Stimulated activated CD8-positive, alpha-beta memory T cell treated with anti-CD3 and anti-CD28 coated beads, Interleukin-15, amount 100 ng/mL, for 48 hours (primary cell): Measurements from ENCODE around the gene ADCY4.
A peak's percentile ranks its signal among the peaks of the same experiment; 100 is the strongest.
"Not testable (repeated sequence)": the region's sequence is repeated elsewhere in the genome, so short reads cannot be mapped to it uniquely, and the experiment has no call there.

Experiments used
- DNase-seq, 2 donors: peaks; one replicate each; pipeline ENCODE4 v3.0.0-alpha.2; 2020; ENCODE audit warnings: low read depth in 2 of 2

The ADCY4 gene

GRCh38 chr14:24366721-24367513 is 32.0 kb upstream of the ADCY4 start:
- peak in 1 of 2 donors; percentile 5 for DNase-seq

- no peak for DNase-seq
Observed at GRCh38 chr14:24366413-24366720, 31.5 kb upstream of the ADCY4 start.

GRCh38 chr14:24365600-24366412 is 30.9 kb upstream of the ADCY4 start:
- peak; percentile 63 to 68 for DNase-seq

- no peak for DNase-seq
Observed at GRCh38 chr14:24364841-24365240, 30.0 kb upstream of the ADCY4 start.

GRCh38 chr14:24363401-24363800 is 28.5 kb upstream of the ADCY4 start:
- DNase-seq = no peak

- no peak for DNase-seq
Observed at GRCh38 chr14:24362241-24362960, 27.5 kb upstream of the ADCY4 start.

DNA sequence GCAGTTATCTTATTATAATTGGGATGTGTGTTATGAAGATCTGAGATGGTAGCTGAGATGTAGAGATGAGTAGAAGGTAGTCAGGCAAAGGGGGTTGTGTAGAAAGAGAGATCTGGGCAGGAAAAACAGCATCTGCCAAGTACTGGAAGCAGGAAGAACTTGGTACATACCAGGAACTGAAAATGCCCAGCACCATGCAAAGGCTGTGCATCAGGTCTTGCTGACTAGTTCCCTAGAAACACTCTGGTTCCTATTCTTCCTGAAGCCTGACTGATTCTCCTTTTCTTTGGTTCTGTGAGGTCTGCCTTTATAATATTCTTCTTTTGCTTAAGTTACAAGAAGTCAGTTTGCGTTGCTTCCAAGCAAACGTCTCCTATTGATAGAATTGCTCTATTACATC is 26.5 kb upstream of the ADCY4 start:
- no peak for DNase-seq

GRCh38 chr14:24360281-24360680 is 25.4 kb upstream of the ADCY4 start:
- DNase-seq = no peak

GRCh38 chr14:24356208-24356607 is 21.3 kb upstream of the ADCY4 start:
- DNase-seq = no peak

GRCh38 chr14:24355009-24355408 is 20.1 kb upstream of the ADCY4 start:
- no peak for DNase-seq

GRCh38 chr14:24354482-24354825 is 19.6 kb upstream of the ADCY4 start:
- DNase-seq = not testable (repeated sequence)

GRCh38 chr14:24353559-24354481 is 18.9 kb upstream of the ADCY4 start:
- DNase-seq = no peak

DNA sequence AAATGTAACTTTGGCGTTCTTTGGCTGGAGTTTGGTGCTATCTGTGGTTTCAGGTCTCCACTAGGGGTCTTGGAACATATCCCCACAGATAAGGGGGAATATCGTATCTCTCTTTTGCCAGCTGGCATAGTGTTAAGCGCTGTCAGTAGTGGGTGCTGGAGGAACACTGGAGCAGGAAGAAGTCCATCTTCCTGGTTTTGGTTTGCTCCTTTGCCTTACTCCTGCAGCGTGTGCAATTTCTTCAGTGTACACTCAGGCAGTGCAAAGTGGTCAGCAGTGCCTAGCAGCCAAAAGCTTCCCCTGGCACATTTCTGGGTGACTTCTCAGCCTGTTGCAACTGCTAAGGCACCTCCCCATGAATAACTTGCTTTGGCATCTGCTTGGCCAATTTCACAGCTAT is 16.6 kb upstream of the ADCY4 start:
- DNase-seq = no peak

GRCh38 chr14:24349742-24350141 is 14.9 kb upstream of the ADCY4 start:
- no peak for DNase-seq

DNA sequence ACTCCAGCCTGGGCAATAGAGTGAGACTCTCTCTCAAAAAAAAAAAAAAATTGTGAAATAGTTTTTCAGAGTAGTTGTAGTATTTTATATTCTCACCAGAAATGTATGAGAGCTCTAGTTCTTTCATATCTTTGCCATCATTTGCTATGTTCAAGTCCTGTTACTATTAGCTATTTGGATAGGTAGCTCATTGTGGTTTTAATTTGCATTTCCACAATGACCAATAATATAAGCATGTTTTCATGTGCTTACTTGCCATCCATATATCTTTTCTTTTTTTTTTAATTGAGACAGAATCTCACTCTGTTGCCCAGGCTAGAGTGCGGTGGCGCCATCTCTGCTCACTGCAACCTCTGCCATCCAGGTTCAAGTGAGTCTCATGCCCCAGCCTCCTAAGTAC is 13.3 kb upstream of the ADCY4 start:
- DNase-seq = no peak

DNA sequence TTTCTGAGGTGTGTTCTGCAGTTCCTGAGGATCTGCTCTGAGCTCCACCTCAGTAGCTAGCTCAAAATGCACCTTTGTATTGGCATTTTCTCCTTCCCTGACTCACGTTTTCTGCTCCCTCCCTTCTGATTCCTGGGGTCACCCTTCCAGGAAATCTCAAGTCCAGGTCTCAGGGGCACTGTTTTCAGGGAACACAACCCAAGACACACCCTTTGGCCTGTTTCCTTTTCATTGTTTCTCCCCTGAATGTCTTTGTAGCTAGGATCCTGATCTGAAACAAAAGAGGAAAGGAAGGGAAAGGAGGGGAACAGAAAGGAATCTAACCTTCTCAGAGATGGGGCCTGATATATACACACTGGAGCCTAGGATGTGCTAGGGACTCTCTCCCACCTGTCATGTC is 12.3 kb upstream of the ADCY4 start:
- DNase-seq = no peak

GRCh38 chr14:24343795-24344660 is 9.2 kb upstream of the ADCY4 start:
- no peak for DNase-seq

DNA sequence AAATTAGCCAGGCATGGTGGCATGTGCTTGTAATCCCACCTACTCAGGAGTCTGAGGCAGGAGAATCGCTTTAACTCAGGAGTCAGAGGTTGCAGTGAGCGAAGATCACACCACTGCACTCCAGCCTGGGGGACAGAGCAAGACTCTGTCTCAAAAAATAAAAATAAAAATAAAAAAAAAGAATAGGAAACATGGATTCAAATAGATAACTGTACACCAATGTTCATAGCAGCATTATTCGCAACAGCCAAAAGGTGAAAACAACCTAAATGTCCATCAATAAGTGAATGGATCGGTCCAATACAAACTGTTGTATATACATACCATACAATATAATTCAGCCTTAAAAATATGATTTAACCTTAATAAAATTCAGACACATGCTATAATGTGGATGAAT is 8.0 kb upstream of the ADCY4 start:
- no peak for DNase-seq

DNA sequence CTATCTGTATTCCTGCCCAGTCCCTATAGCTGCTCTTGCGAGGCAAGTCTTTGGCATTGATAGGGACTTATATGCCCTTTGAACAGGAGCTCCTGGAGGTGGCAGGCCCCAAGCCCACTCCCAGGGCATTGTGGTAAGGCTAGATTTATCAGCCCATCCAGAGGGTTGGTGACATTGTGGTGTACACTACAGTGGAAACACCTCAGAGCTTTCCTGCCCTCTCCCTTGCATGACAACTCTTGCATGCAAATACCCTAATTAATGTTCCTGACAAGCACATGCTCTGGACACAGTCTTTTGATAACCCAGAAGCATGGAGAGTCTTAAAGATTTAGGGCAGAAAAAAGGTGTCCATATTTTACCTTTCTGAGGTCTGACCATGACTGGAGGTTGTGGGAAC is 5.7 kb upstream of the ADCY4 start:
- no peak for DNase-seq

- DNase-seq = peak; percentile 42 to 53
Observed at GRCh38 chr14:24339284-24340151, 4.6 kb upstream of the ADCY4 start, which contains the start of gene RIPK3. Gene RIPK3 (minus strand): TSS chr14:24339991. CDS start chr14:24339826, 165 bp downstream.
